IMR-90 (cell line): ENCODE data around the gene KRI1. TPM values are rescaled to one million over a fixed set of nuclear protein-coding genes. Genes with fewer than 3 reads are reported as not detected.

Experiments
- ATAC-seq: fragments of 200-7000 bp; cut with Tn5 transposase; 2 replicates; pipeline ENCODE4 v1.9.1; 2020; ENCODE audit warnings: low read depth, mild to moderate bottlenecking, moderate library complexity
- BruUV-seq: library from RNA; stranded (reverse); fragments of 400-500 nt; replicated peaks from 2 replicates; lab custom pipeline; 2021; lab: Mats Ljungman, UMichigan
- CTCF ChIA-PET: fragments of 300-600 bp; formaldehyde crosslinking; extraction: SDS; loops from one replicate; lab custom pipeline; 2021; ENCODE audit warnings: antibody characterized with exemption; lab: Yijun Ruan, JAX
- POLR2A ChIA-PET: fragments of 300-600 bp; sonication (Branson Sonifier 250); formaldehyde crosslinking; loops from one replicate; lab custom pipeline; 2022; ENCODE audit warnings: antibody characterized with exemption; ENCODE audit not compliant: unreplicated experiment; lab: Charles Lee
- DNase-seq: peaks from one replicate; pipeline ENCODE4 v3.0.0; 2013
- H2AFZ ChIP-seq: replicated peaks from 2 replicates; pipeline ENCODE3; 2013; ENCODE audit warnings: low read length, mild to moderate bottlenecking; ENCODE audit not compliant: poor library complexity
- H2AK5ac ChIP-seq: 2 replicates; pipeline ENCODE4 v1.6.1; 2013; ENCODE audit warnings: low read depth, low read length, inconsistent platforms
- H2AK9ac ChIP-seq: replicated peaks from 2 replicates; pipeline ENCODE3; 2013; ENCODE audit warnings: mild to moderate bottlenecking, low read depth, low read length, moderate library complexity; ENCODE audit not compliant: poor library complexity
- H2BK120ac ChIP-seq: 2 replicates; pipeline ENCODE4 v1.6.1; 2013; ENCODE audit warnings: low read depth, low read length, inconsistent platforms
- H2BK15ac ChIP-seq: 3 replicates; pipeline ENCODE4 v1.6.1; 2013; ENCODE audit warnings: low read depth, low read length, inconsistent platforms
- H2BK20ac ChIP-seq: 2 replicates; pipeline ENCODE4 v1.6.1; 2013; ENCODE audit warnings: low read depth, mild to moderate bottlenecking, inconsistent platforms, low read length, moderate library complexity
- H2BK5ac ChIP-seq: 2 replicates; pipeline ENCODE4 v1.6.1; 2013; ENCODE audit warnings: mild to moderate bottlenecking, low read depth, low read length, inconsistent platforms; ENCODE audit not compliant: poor library complexity, severe bottlenecking
- H3K14ac ChIP-seq: replicated peaks from 2 replicates; pipeline ENCODE4 v1.6.1; 2013; ENCODE audit warnings: low read depth, low read length, inconsistent platforms
- H3K18ac ChIP-seq: 2 replicates; pipeline ENCODE4 v1.6.1; 2013; ENCODE audit warnings: low read depth, low read length, control low read depth
- H3K23ac ChIP-seq: 2 replicates; pipeline ENCODE4 v1.6.1; 2013; ENCODE audit warnings: low read depth, low read length, inconsistent platforms
- H3K27ac ChIP-seq: 2 replicates; pipeline ENCODE4 v1.5.1; 2013; ENCODE audit warnings: mild to moderate bottlenecking, control low read depth, low read length; ENCODE audit not compliant: insufficient read depth
- H3K27me3 ChIP-seq: 2 replicates; pipeline ENCODE4 v1.6.1; 2013; ENCODE audit warnings: low read length; ENCODE audit not compliant: control insufficient read depth, insufficient read depth
- H3K36me3 ChIP-seq: 2 replicates; pipeline ENCODE4 v1.6.1; 2013; ENCODE audit warnings: low read length, mixed read lengths; ENCODE audit not compliant: control insufficient read depth, insufficient read depth
- H3K4ac ChIP-seq: 2 replicates; pipeline ENCODE4 v1.6.1; 2013; ENCODE audit warnings: low read depth, low read length, inconsistent platforms
- H3K4me1 ChIP-seq: 2 replicates; pipeline ENCODE4 v1.6.1; 2013; ENCODE audit warnings: low read length, mixed read lengths; ENCODE audit not compliant: control insufficient read depth, insufficient read depth
- H3K4me2 ChIP-seq: 2 replicates; pipeline ENCODE4 v1.6.1; 2013; ENCODE audit warnings: low read depth, mild to moderate bottlenecking, control low read depth, low read length, moderate library complexity
- H3K4me3 ChIP-seq: 2 replicates; pipeline ENCODE4 v1.5.1; 2013; ENCODE audit warnings: low read depth, mild to moderate bottlenecking, control low read depth, low read length, moderate library complexity; ENCODE audit not compliant: insufficient read depth
- H3K56ac ChIP-seq: 2 replicates; pipeline ENCODE4 v1.6.1; 2013; ENCODE audit warnings: low read length, inconsistent platforms; ENCODE audit not compliant: insufficient read depth; ENCODE audit errors: extremely low read depth
- H3K79me1 ChIP-seq, 2 experiments: 2 replicates each; pipeline ENCODE4 v1.6.1; 2013; ENCODE audit warnings: low read length in 2 of 2, inconsistent platforms in 1 of 2, low read depth in 1 of 2
- H3K9ac ChIP-seq: 2 replicates; pipeline ENCODE4 v1.6.1; 2013; ENCODE audit warnings: low read depth, low read length, control low read depth
- H3K9me1 ChIP-seq: 2 replicates; pipeline ENCODE4 v1.6.1; 2013; ENCODE audit warnings: low read length, inconsistent platforms; ENCODE audit not compliant: insufficient read depth
- H3K9me3 ChIP-seq: 2 replicates; pipeline ENCODE4 v1.6.1; 2013; ENCODE audit warnings: low read length; ENCODE audit not compliant: control insufficient read depth, insufficient read depth
- H4K20me1 ChIP-seq: 2 replicates; pipeline ENCODE4 v1.6.1; 2013; ENCODE audit warnings: low read length, inconsistent platforms; ENCODE audit not compliant: insufficient read depth
- H4K5ac ChIP-seq: 2 replicates; pipeline ENCODE4 v1.6.1; 2013; ENCODE audit warnings: mild to moderate bottlenecking, low read depth, low read length, control low read depth
- H4K8ac ChIP-seq, 2 experiments: 2 replicates each; pipeline ENCODE4 v1.6.1; 2013; ENCODE audit warnings: low read depth in 2 of 2, low read length in 2 of 2, control low read depth in 1 of 2, inconsistent platforms in 1 of 2
- H4K91ac ChIP-seq: 2 replicates; pipeline ENCODE4 v1.6.1; 2013; ENCODE audit warnings: low read depth, low read length, inconsistent platforms; ENCODE audit not compliant: insufficient read depth
- BHLHE40 ChIP-seq: fragments of 150-350 bp; IDR thresholded peaks from 2 replicates; pipeline ENCODE4 v1.6.1; 2016; ENCODE audit warnings: mild to moderate bottlenecking, low read depth, low read length
- CHD1 ChIP-seq: IDR thresholded peaks from 2 replicates; pipeline ENCODE4 v1.6.1; 2012; ENCODE audit warnings: low read depth, low read length, improper control_type of control experiment
- FOS ChIP-seq: fragments of 150-350 bp; IDR thresholded peaks from 2 replicates; pipeline ENCODE4 v1.6.1; 2016; ENCODE audit warnings: low read depth, low read length
- MAFK ChIP-seq: IDR thresholded peaks from 2 replicates; pipeline ENCODE4 v1.6.1; 2012; ENCODE audit warnings: low read depth, low read length, improper control_type of control experiment
- POLR2A ChIP-seq: IDR thresholded peaks from 2 replicates; pipeline ENCODE4 v1.6.1; 2012; ENCODE audit warnings: mild to moderate bottlenecking, low read depth, low read length
- USF2 ChIP-seq: fragments of 150-350 bp; IDR thresholded peaks from 2 replicates; pipeline ENCODE4 v1.6.1; 2017; ENCODE audit warnings: mild to moderate bottlenecking, antibody characterized with exemption, low read length, low read depth
- WGBS, 2 experiments: methylation state at CpG; one replicate each; pipeline versions ENCODE4 v1.1.5 to v1.1.7; 2013; ENCODE audit warnings: missing lambda C conversion rate in 2 of 2; ENCODE audit not compliant: insufficient read length in 1 of 2; ENCODE audit errors: extremely low coverage in 2 of 2; 5-methylcytosine and 5-hydroxymethylcytosine counted together
- dilution Hi-C: fragments of 300-500 bp; cut with HindIII; formaldehyde crosslinking; loops from one replicate; pipeline ENCODE4 v1.14.3; 2018; ENCODE audit warnings: low sequenced_read_pairs; ENCODE audit not compliant: unreplicated experiment
- in situ Hi-C: fragments of 300-500 bp; cut with MboI; formaldehyde crosslinking; loops from 3 replicates; pipeline ENCODE4 v1.14.3; 2019; ENCODE audit warnings: low sequenced_read_pairs, inconsistent platforms, mixed read lengths
- intact Hi-C: fragments of 100-400 bp; cut with micrococcal nuclease; formaldehyde crosslinking; loops from 2 replicates; pipeline ENCODE4 v1.10.0; 2022
- polyA plus RNA-seq, 3 experiments: library from polyadenylated mRNA; depleted of rRNA; stranded (reverse); fragments of >200 nt; gene quantifications; 2 replicates each; pipeline ENCODE4 v1.2.3, GENCODE V29; 2012; ENCODE audit warnings: low replicate concordance in 1 of 3
- total RNA-seq: library from RNA; depleted of rRNA; stranded (reverse); fragments of >200 nt; gene quantifications from 2 replicates; pipeline ENCODE4 v1.2.3, GENCODE V29; 2012

Gene KRI1
- total and polyA plus RNA-seq, 2 of the 4 experiments (the other 2 are of a cell fraction) = 5.7 to 13.3 TPM

- no peak for ATAC-seq
- Histone ChIP-seq H3K18ac (no peak overlapping the region), H3K4ac (no peak overlapping the region), H3K4me3 (no peak overlapping the region), H2BK15ac (no peak overlapping the region), H3K27me3 (peaks cover 23% of the 10 kb centered on the region), H4K91ac (no peak overlapping the region), H2BK20ac (no peak overlapping the region), H4K5ac (no peak overlapping the region), H3K9me1 (no peaks in the 10 kb centered on the region; the same call in 1 of the 2 replicates), H3K36me3 (no peaks in the 10 kb centered on the region), H2BK120ac (no peak overlapping the region), H3K79me1 (no peaks in the 10 kb centered on the region), H4K8ac (no peak overlapping the region), H3K14ac (no peak overlapping the region), H3K27ac (no peak overlapping the region), H3K4me1 (no peaks in the 10 kb centered on the region; the same call in 1 of the 2 replicates), H3K56ac (no peak overlapping the region), H2AK5ac (no peak overlapping the region), H4K20me1 (no peaks in the 10 kb centered on the region), H2AFZ (no peak overlapping the region), H3K23ac (no peak overlapping the region), H2BK5ac (no peak overlapping the region), H2AK9ac (no peak overlapping the region), H3K9me3 (no peaks in the 10 kb centered on the region), H3K9ac (no peak overlapping the region), H3K4me2 (no peak overlapping the region)
- intact Hi-C loops (no loop called here), dilution Hi-C loops (no loop called here), in situ Hi-C loops (no loop called here)
- no peak for DNase-seq
- TF ChIP-seq BHLHE40 (no peak), CHD1 (no peak), FOS (no peak), MAFK (no peak), POLR2A (no peak), USF2 (no peak)
- WGBS, 2 experiments = no CpG with 5 or more reads among the region's 7 CpGs
- POLR2A ChIA-PET = no interaction called here
- CTCF ChIA-PET = no interaction called here
- no TSS peak for BruUV-seq
Observed at GRCh38 chr19:10593148-10593547, 27.3 kb upstream of the KRI1 start.
